IPS-18c (cell line): Measurements from ENCODE around the gene ZNF496.
"Not testable (repeated sequence)": the region's sequence is repeated elsewhere in the genome, so short reads cannot be mapped to it uniquely, and the experiment has no call there.

ENCODE experiments used
- H3K4me3 ChIP-seq: 2 replicates; pipeline ENCODE4 v1.7.0; 2013; ENCODE audit warnings: low read depth, mild to moderate bottlenecking, low read length, moderate library complexity; ENCODE audit not compliant: insufficient read depth
- H3K9me3 ChIP-seq: one replicate; pipeline ENCODE4 v1.6.1; 2013; ENCODE audit warnings: mild to moderate bottlenecking, low read length, moderate library complexity; ENCODE audit not compliant: control insufficient read depth, insufficient read depth

Gene ZNF496

GRCh38 chr1:247303216-247303615, 28.5 kb downstream of the ZNF496 start:
- Histone ChIP-seq H3K9me3 (no peaks in the 10 kb centered on the region), H3K4me3 (no peak overlapping the region)

GRCh38 chr1:247301176-247301540, 30.5 kb downstream of the ZNF496 start:
- Histone ChIP-seq H3K9me3 (no peaks in the 10 kb centered on the region), H3K4me3 (no peak overlapping the region)

- H3K9me3 ChIP-seq, result no peaks in the 10 kb centered on the region
Measured at GRCh38 chr1:247300491-247301175, 31.0 kb downstream of the ZNF496 start.

GRCh38 chr1:247299723-247300381, 31.8 kb downstream of the ZNF496 start:
- no peaks in the 10 kb centered on the region for H3K9me3 ChIP-seq
- H3K4me3 ChIP-seq, result no peak overlapping the region

More at GRCh38 chr1:247300491-247301175, 31.0 kb downstream of the ZNF496 start:
- no peak overlapping the region for H3K4me3 ChIP-seq

GRCh38 chr1:247298701-247299100, 33.0 kb downstream of the ZNF496 start:
- Histone ChIP-seq H3K9me3 (no peaks in the 10 kb centered on the region), H3K4me3 (no peak overlapping the region)

- Histone ChIP-seq H3K9me3 (no peaks in the 10 kb centered on the region), H3K4me3 (no peak overlapping the region)
Measured at GRCh38 chr1:247298124-247298481, 33.6 kb downstream of the ZNF496 start.

GRCh38 chr1:247297263-247298123, 34.2 kb downstream of the ZNF496 start:
- Histone ChIP-seq H3K4me3 (no peak overlapping the region), H3K9me3 (no peaks in the 10 kb centered on the region)

- H3K4me3 ChIP-seq, result no peak overlapping the region
- peaks cover 2% of the 10 kb centered on the region for H3K9me3 ChIP-seq
Measured at GRCh38 chr1:247296599-247297180, 35.0 kb downstream of the ZNF496 start.

- Histone ChIP-seq H3K9me3 (peaks cover 2% of the 10 kb centered on the region), H3K4me3 (no peak overlapping the region)
Measured at GRCh38 chr1:247295746-247296145, 35.9 kb downstream of the ZNF496 start.

GRCh38 chr1:247295274-247295684, 36.4 kb downstream of the ZNF496 start:
- Histone ChIP-seq H3K4me3 (no peak overlapping the region), H3K9me3 (peaks cover 2% of the 10 kb centered on the region)

GRCh38 chr1:247294282-247294681, 37.4 kb downstream of the ZNF496 start:
- Histone ChIP-seq H3K9me3 (peaks cover 2% of the 10 kb centered on the region), H3K4me3 (no peak overlapping the region)

GRCh38 chr1:247293047-247293446, 38.6 kb downstream of the ZNF496 start:
- H3K4me3 ChIP-seq, result no peak overlapping the region
- peaks cover 4% of the 10 kb centered on the region for H3K9me3 ChIP-seq

GRCh38 chr1:247291833-247292561, 39.7 kb downstream of the ZNF496 start:
- H3K9me3 ChIP-seq, result peaks cover 4% of the 10 kb centered on the region
- H3K4me3 ChIP-seq, result no peak overlapping the region

- H3K9me3 ChIP-seq, result peaks cover 4% of the 10 kb centered on the region
Measured at GRCh38 chr1:247291161-247291560, 40.5 kb downstream of the ZNF496 start.

GRCh38 chr1:247290576-247290975, 41.1 kb downstream of the ZNF496 start:
- H3K4me3 ChIP-seq, result no peak overlapping the region
- peaks cover 4% of the 10 kb centered on the region for H3K9me3 ChIP-seq

More at GRCh38 chr1:247291161-247291560, 40.5 kb downstream of the ZNF496 start:
- H3K4me3 ChIP-seq, result no peak overlapping the region

- H3K9me3 ChIP-seq, H3K4me3 ChIP-seq: not testable (repeated sequence)
Measured at GRCh38 chr1:247289274-247289892, 42.3 kb downstream of the ZNF496 start.

GRCh38 chr1:247288341-247288740, 43.3 kb downstream of the ZNF496 start:
- Histone ChIP-seq H3K9me3 (peaks cover 4% of the 10 kb centered on the region), H3K4me3 (no peak overlapping the region)
